ENCODE results near the gene LSAMP.

The LSAMP gene

GRCh38 chr3:116288485-116288884 lies 156.8 kb downstream of the LSAMP start:
- DNase-seq (ENCODE audit: low spot score), result no peak

- DNase-seq (ENCODE audit: low spot score), result no peak
These were observed 159.4 kb downstream of the LSAMP start for GRCh38 chr3:116285781-116286421.

- no peak for DNase-seq (ENCODE audit: low spot score)
These were observed 163.8 kb downstream of the LSAMP start for GRCh38 chr3:116281313-116282143.

GRCh38 chr3:116280130-116280740 lies 165.1 kb downstream of the LSAMP start:
- DNase-seq (ENCODE audit: low spot score), result no peak

- DNase-seq (ENCODE audit: low spot score), result no peak
These were observed 168.6 kb downstream of the LSAMP start for GRCh38 chr3:116276675-116277074.

GRCh38 chr3:116270056-116270455 lies 175.2 kb downstream of the LSAMP start:
- no peak for DNase-seq (ENCODE audit: low spot score)

GRCh38 chr3:116267116-116267515 lies 178.2 kb downstream of the LSAMP start:
- DNase-seq (ENCODE audit: low spot score), result no peak

- no peak for DNase-seq (ENCODE audit: low spot score)
These were observed 179.2 kb downstream of the LSAMP start for GRCh38 chr3:116265976-116266584.

- DNase-seq (ENCODE audit: low spot score), result no peak
These were observed 180.0 kb downstream of the LSAMP start for GRCh38 chr3:116265320-116265695.

GRCh38 chr3:116264546-116265319 lies 180.6 kb downstream of the LSAMP start:
- no peak for DNase-seq (ENCODE audit: low spot score)

GRCh38 chr3:116263842-116264545 lies 181.3 kb downstream of the LSAMP start:
- no peak for DNase-seq (ENCODE audit: low spot score)

GRCh38 chr3:116260491-116260890 lies 184.8 kb downstream of the LSAMP start:
- no peak for DNase-seq (ENCODE audit: low spot score)

GRCh38 chr3:116259984-116260383 lies 185.3 kb downstream of the LSAMP start:
- DNase-seq (ENCODE audit: low spot score), result no peak

GRCh38 chr3:116256843-116257485 lies 188.3 kb downstream of the LSAMP start:
- DNase-seq (ENCODE audit: low spot score), result no peak

GRCh38 chr3:116254541-116254940 lies 190.7 kb downstream of the LSAMP start:
- DNase-seq (ENCODE audit: low spot score), result no peak

- no peak for DNase-seq (ENCODE audit: low spot score)
These were observed 191.8 kb downstream of the LSAMP start for GRCh38 chr3:116253511-116253910.

GRCh38 chr3:116247605-116248004 lies 197.7 kb downstream of the LSAMP start:
- no peak for DNase-seq (ENCODE audit: low spot score)

GRCh38 chr3:116246406-116246980 lies 198.8 kb downstream of the LSAMP start:
- DNase-seq (ENCODE audit: low spot score), result no peak

GRCh38 chr3:116242825-116243224 lies 202.5 kb downstream of the LSAMP start:
- no peak for DNase-seq (ENCODE audit: low spot score)

GRCh38 chr3:116241677-116242076 lies 203.6 kb downstream of the LSAMP start:
- DNase-seq (ENCODE audit: low spot score), result no peak

Measured in ecto neural progenitor cell (in vitro differentiated cells).